ENCODE results near the gene ADIPOR2.
"Not testable (repeated sequence)": the region's sequence is repeated elsewhere in the genome, so short reads cannot be mapped to it uniquely, and the experiment has no call there.

Gene ADIPOR2

GRCh38 chr12:1810201-1810930 is 119.5 kb downstream of the ADIPOR2 start:
- DNase-seq (ENCODE audit: extremely low read depth in 1 of 2, low read depth in 1 of 2), result no peak

GRCh38 chr12:1810931-1811280 is 120.0 kb downstream of the ADIPOR2 start:
- DNase-seq (ENCODE audit: extremely low read depth in 1 of 2, low read depth in 1 of 2), result no peak

- DNase-seq (ENCODE audit: extremely low read depth in 1 of 2, low read depth in 1 of 2), result peak in 1 of 2 donors; percentile 45
These were observed 120.5 kb downstream of the ADIPOR2 start for GRCh38 chr12:1811281-1811947.

GRCh38 chr12:1811948-1812291 is 121.0 kb downstream of the ADIPOR2 start:
- no peak for DNase-seq (ENCODE audit: extremely low read depth in 1 of 2, low read depth in 1 of 2)

- DNase-seq (ENCODE audit: extremely low read depth in 1 of 2, low read depth in 1 of 2), result no peak
These were observed 121.9 kb downstream of the ADIPOR2 start for GRCh38 chr12:1812650-1813302.

GRCh38 chr12:1814266-1814665 is 123.4 kb downstream of the ADIPOR2 start:
- no peak for DNase-seq (ENCODE audit: extremely low read depth in 1 of 2, low read depth in 1 of 2)

GRCh38 chr12:1815108-1815507 is 124.2 kb downstream of the ADIPOR2 start:
- DNase-seq (ENCODE audit: extremely low read depth in 1 of 2, low read depth in 1 of 2), result no peak

GRCh38 chr12:1815814-1816729 is 125.2 kb downstream of the ADIPOR2 start:
- DNase-seq (ENCODE audit: extremely low read depth in 1 of 2, low read depth in 1 of 2), result no peak

GRCh38 chr12:1816730-1817348 is 126.0 kb downstream of the ADIPOR2 start:
- DNase-seq (ENCODE audit: extremely low read depth in 1 of 2, low read depth in 1 of 2), result no peak

GRCh38 chr12:1817928-1818327 is 127.1 kb downstream of the ADIPOR2 start:
- not testable (repeated sequence) for DNase-seq (ENCODE audit: extremely low read depth in 1 of 2, low read depth in 1 of 2)

GRCh38 chr12:1819050-1819449 is 128.2 kb downstream of the ADIPOR2 start:
- no peak for DNase-seq (ENCODE audit: extremely low read depth in 1 of 2, low read depth in 1 of 2)

GRCh38 chr12:1819571-1819970 is 128.7 kb downstream of the ADIPOR2 start:
- DNase-seq (ENCODE audit: extremely low read depth in 1 of 2, low read depth in 1 of 2), result no peak

GRCh38 chr12:1820191-1820895 is 129.5 kb downstream of the ADIPOR2 start, which contains the start of gene LRTM2:
Gene LRTM2, plus strand, starts transcription at chr12:1820565. Its CDS starts 7,584 bp downstream, at chr12:1828149.
- DNase-seq (ENCODE audit: extremely low read depth in 1 of 2, low read depth in 1 of 2), result no peak

- no peak for DNase-seq (ENCODE audit: extremely low read depth in 1 of 2, low read depth in 1 of 2)
These were observed 130.0 kb downstream of the ADIPOR2 start for GRCh38 chr12:1820896-1821291.

GRCh38 chr12:1821805-1822204 is 130.9 kb downstream of the ADIPOR2 start:
- no peak for DNase-seq (ENCODE audit: extremely low read depth in 1 of 2, low read depth in 1 of 2)

- DNase-seq (ENCODE audit: extremely low read depth in 1 of 2, low read depth in 1 of 2), result no peak
These were observed 131.8 kb downstream of the ADIPOR2 start for GRCh38 chr12:1822699-1823098.

GRCh38 chr12:1823237-1823636 is 132.4 kb downstream of the ADIPOR2 start:
- no peak for DNase-seq (ENCODE audit: extremely low read depth in 1 of 2, low read depth in 1 of 2)

- no peak for DNase-seq (ENCODE audit: extremely low read depth in 1 of 2, low read depth in 1 of 2)
These were observed 134.7 kb downstream of the ADIPOR2 start for GRCh38 chr12:1825382-1826102.

GRCh38 chr12:1826401-1826800 is 135.5 kb downstream of the ADIPOR2 start:
- DNase-seq (ENCODE audit: extremely low read depth in 1 of 2, low read depth in 1 of 2), result no peak
